Vagina (tissue), 2 donors: ENCODE measurements around the gene ZNF467.

Source experiments
- CTCF ChIP-seq, 3 experiments: fragments of 450-650 bp in 2 of 3; fragments of 200-600 bp in 1 of 3; sonication (generic) in 1 of 3; IDR thresholded peaks; one replicate each; pipeline ENCODE4 v1.5.1; 2017 to 2019; ENCODE audit warnings: antibody characterized with exemption in 3 of 3, mild to moderate bottlenecking in 2 of 3, moderate library complexity in 2 of 3
- POLR2A ChIP-seq, 2 donors: fragments of 450-650 bp; IDR thresholded peaks; one replicate each; pipeline ENCODE4 v1.6.1; 2017; ENCODE audit warnings: antibody characterized with exemption in 2 of 2, mild to moderate bottlenecking in 2 of 2, moderate library complexity in 2 of 2
- POLR2AphosphoS5 ChIP-seq, 2 donors: sonication (generic); formaldehyde crosslinking; IDR thresholded peaks; one replicate each; pipeline ENCODE4 v1.9.0; 2017; ENCODE audit warnings: antibody characterized with exemption in 2 of 2, mild to moderate bottlenecking in 2 of 2, low read depth in 1 of 2; ENCODE audit not compliant: insufficient read depth in 1 of 2

GRCh38 chr7:149719050-149719899, 54.1 kb downstream of the ZNF467 start:
- TF ChIP-seq POLR2A (IDR thresholded peaks at IDR 0.05) (no peak), POLR2AphosphoS5 (IDR thresholded peaks at IDR 0.05; ENCODE audit: insufficient read depth in 1 of 2, low read depth in 1 of 2) (no peak), CTCF (IDR thresholded peaks at IDR 0.05) (no peak)
